ENCODE data around the gene GFRA1. TPM values are rescaled to one million over a fixed set of nuclear protein-coding genes. Genes with fewer than 3 reads are reported as not detected.

GFRA1 gene
- total and polyA plus RNA-seq, 2 of the 8 experiments (the other 6 are each of a cell fraction or from before 2014, with no cell fraction given): 1.1 to 2.0 TPM

- no peak overlapping the region for H3K27ac ChIP-seq (ENCODE audit: low read depth, low read length)
- H3K9me3 ChIP-seq (ENCODE audit: insufficient read depth in 2 of 2, low read depth in 1 of 2, low read length in 1 of 2): no peaks in the 10 kb centered on the region
- H4K8ac ChIP-seq (ENCODE audit: extremely low read depth, insufficient read depth, low read length): no peak overlapping the region
- H4K5ac ChIP-seq (ENCODE audit: insufficient read length, low read depth, low read length): no peak overlapping the region
- no peak overlapping the region for H2BK5ac ChIP-seq (ENCODE audit: low read depth, low read length)
- no peaks in the 10 kb centered on the region for H3K4me1 ChIP-seq (replicated peaks in 1 of 4; ENCODE audit: control insufficient read depth in 3 of 4, insufficient read depth in 4 of 4, low read length in 3 of 4)
- no peak overlapping the region for H2BK120ac ChIP-seq (replicated peaks; ENCODE audit: low read depth, low read length)
- WGBS, 2 experiments (ENCODE audit: extremely low coverage in 1 of 2, insufficient coverage in 1 of 2, insufficient read length in 1 of 2, insufficient replicate concordance in 2 of 2, low coverage in 1 of 2, low lambda C conversion rate in 2 of 2, missing lambda C conversion rate in 1 of 2): 100% methylated on average over 1 of the region's 1 CpG; no CpG with 5 or more reads in 1 of the 2 experiments
- H3K36me3 ChIP-seq (ENCODE audit: control insufficient read depth in 2 of 4, insufficient read depth in 4 of 4, low read length in 3 of 4): no peaks in the 10 kb centered on the region
- H2BK12ac ChIP-seq (ENCODE audit: low read depth, low read length): no peak overlapping the region
- H2AFZ ChIP-seq (ENCODE audit: low read length): no peak overlapping the region
- no peaks in the 10 kb centered on the region; the same call in 1 of the 2 replicates for H3K79me1 ChIP-seq (ENCODE audit: low read depth, low read length)
- H3K23me2 ChIP-seq (ENCODE audit: low read depth, low read length): no peaks in the 10 kb centered on the region
- no peak for TF ChIP-seq RFX5 (IDR thresholded peaks at IDR 0.05; ENCODE audit: borderline replicate concordance, low read depth, low read length)
- TF ChIP-seq RBBP5 (IDR thresholded peaks at IDR 0.05; ENCODE audit: borderline replicate concordance, low read depth, low read length): no peak
- TF ChIP-seq CREB1 (IDR thresholded peaks at IDR 0.05): no peak
- no peak for TF ChIP-seq SAP30 (IDR thresholded peaks at IDR 0.05; ENCODE audit: insufficient read depth, insufficient replicate concordance, low read length)
- TF ChIP-seq BCL11A (IDR thresholded peaks at IDR 0.05; ENCODE audit: low read depth in 2 of 2, low read length in 2 of 2): no peak
- TF ChIP-seq ASH2L (IDR thresholded peaks at IDR 0.05; ENCODE audit: low read length): no peak
- no peak overlapping the region for H4K91ac ChIP-seq (replicated peaks; ENCODE audit: insufficient read length, low read length)
- H2BK20ac ChIP-seq (ENCODE audit: low read length): no peak overlapping the region
- DNase-seq (ENCODE audit: low read depth in 1 of 2, low spot score in 2 of 2) (no peak), FAIRE-seq (no peak)
- H3K9ac ChIP-seq (replicated peaks in 1 of 4; ENCODE audit: extremely low read depth in 1 of 4, low read depth in 3 of 4, low read length in 3 of 4): no peak overlapping the region
- H3K56ac ChIP-seq (replicated peaks; ENCODE audit: insufficient read length, low read depth, low read length): no peak overlapping the region
- H3K23ac ChIP-seq (ENCODE audit: insufficient read length): no peak overlapping the region
- H3K27me3 ChIP-seq (replicated peaks in 1 of 4; ENCODE audit: control insufficient read depth in 3 of 4, extremely low read depth in 1 of 4, insufficient read depth in 3 of 4, low read length in 3 of 4): no peaks in the 10 kb centered on the region
- H4K20me1 ChIP-seq (replicated peaks in 1 of 2; ENCODE audit: control insufficient read depth in 1 of 2, insufficient read depth in 2 of 2, low read length in 2 of 2): no peaks in the 10 kb centered on the region
- ChIA-PET CTCF (ENCODE audit: partially characterized antibody) (no interaction called here), POLR2A (ENCODE audit: partially characterized antibody) (no interaction called here)
- no peak overlapping the region for H2BK15ac ChIP-seq (ENCODE audit: low read length)
- H3K4ac ChIP-seq (replicated peaks; ENCODE audit: insufficient read length, low read depth, low read length): no peak overlapping the region
- H3K18ac ChIP-seq (ENCODE audit: extremely low read depth, low read length): no peak overlapping the region
- no peak overlapping the region for H2AK5ac ChIP-seq (ENCODE audit: low read depth, low read length)
- no peak overlapping the region for H3K4me3 ChIP-seq (ENCODE audit: extremely low read depth in 1 of 4, insufficient read depth in 2 of 4, low read depth in 3 of 4, low read length in 4 of 4)
- no peaks in the 10 kb centered on the region for H3K79me2 ChIP-seq (ENCODE audit: control insufficient read depth in 1 of 2, insufficient read depth in 2 of 2, low read length in 2 of 2)
- H3K4me2 ChIP-seq (ENCODE audit: insufficient read depth in 1 of 2, low read depth in 2 of 2, low read length in 2 of 2): no peak overlapping the region
- H3K14ac ChIP-seq (ENCODE audit: insufficient read length): no peak overlapping the region
Measured at GRCh38 chr10:116155191-116155590, 117.8 kb downstream of the GFRA1 start.
